GM15510 (cell line): ENCODE measurements around the gene ASB2.

Experiments
- POLR2A ChIP-seq: IDR thresholded peaks from 3 replicates; pipeline ENCODE4 v1.6.1; 2011; ENCODE audit warnings: borderline replicate concordance; ENCODE audit not compliant: insufficient read length; ENCODE audit errors: extremely low read depth

ASB2 gene

GRCh38 chr14:93977790-93978581 lies 1.6 kb upstream of the ASB2 start:
- no peak for TF ChIP-seq POLR2A

- TF ChIP-seq POLR2A: no peak
Observed at GRCh38 chr14:93977171-93977570, 801 bp upstream of the ASB2 start.

- peak; percentile 30 for TF ChIP-seq POLR2A
Observed at GRCh38 chr14:93975791-93976476, 436 bp downstream of the ASB2 start.

DNA sequence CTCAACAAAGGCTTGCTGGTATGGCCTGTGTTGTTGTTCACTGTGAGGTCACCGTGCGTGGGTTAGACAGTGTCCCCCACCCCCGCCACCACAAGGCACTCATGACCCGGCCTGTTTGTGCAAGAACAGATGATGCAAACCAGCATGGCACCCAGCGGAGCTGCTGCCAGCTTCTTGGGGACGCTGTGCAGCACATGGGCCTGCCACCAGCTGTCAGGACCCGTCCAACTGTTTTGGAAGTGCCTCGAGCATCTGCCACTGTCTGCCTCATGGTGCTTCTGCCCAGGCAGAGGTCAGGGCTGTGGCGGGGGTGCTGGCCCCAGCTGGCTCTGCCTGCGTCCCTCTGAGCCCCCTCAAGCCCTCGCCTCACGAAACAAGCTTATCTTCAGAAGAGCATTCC lies 1.5 kb downstream of the ASB2 start:
- TF ChIP-seq POLR2A: no peak

DNA sequence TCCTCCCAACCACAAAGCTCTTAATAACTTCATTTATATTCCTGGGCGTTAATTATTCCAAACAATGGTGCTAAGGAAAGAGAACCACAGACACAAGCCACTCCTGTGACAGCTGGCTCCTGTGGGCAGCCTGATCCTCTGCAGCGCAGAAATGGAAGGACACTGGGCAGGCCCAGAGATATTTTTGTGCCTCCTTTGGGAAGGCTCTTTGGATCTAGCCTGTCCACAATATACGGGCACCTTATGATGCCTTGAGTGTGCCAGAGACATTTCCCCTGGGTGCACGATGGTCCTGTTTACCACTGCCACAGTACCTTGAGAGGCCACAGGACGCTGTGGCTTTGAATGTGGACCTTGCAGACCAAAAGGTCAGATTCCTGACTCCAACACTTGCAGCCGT lies 2.1 kb downstream of the ASB2 start:
- no peak for TF ChIP-seq POLR2A

DNA sequence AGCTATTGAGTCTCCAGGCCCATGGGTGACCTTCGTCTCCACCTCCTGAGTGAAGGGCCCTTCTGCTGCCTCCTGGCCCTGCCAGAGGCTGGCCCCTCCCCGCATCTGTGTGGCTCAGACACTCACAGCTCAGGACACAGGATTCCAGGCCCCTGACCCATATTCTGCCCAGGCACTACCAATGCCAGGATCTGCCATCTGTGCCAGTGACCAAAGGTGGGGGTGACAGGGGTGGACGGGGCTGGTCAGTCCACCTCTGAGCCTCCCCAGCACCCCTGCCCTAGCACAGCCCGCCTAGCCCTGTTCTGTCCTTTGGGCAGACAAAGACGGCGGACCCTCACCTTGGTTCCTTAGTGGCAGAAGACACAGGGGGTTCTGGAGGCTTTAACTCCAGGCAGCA lies 2.8 kb downstream of the ASB2 start:
- TF ChIP-seq POLR2A: no peak

GRCh38 chr14:93972618-93973205 lies 3.7 kb downstream of the ASB2 start:
- no peak for TF ChIP-seq POLR2A

DNA sequence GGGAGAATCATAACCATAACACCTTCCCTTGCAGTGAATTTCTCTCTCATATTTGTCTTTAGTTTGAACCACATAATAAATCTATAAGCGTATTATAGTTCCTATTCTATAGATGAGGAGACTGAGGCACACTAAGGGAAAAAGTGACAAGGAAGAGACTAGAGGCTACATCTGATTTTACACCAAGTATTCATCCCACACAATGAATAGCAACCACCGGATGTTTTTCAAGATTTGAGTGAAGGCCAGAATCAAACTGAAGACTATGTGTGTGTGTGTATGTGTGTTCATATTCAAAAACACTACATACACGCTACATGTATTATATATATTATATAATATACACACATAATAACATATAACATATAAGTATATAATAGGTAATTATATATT lies 4.7 kb downstream of the ASB2 start:
- TF ChIP-seq POLR2A: no peak

GRCh38 chr14:93970965-93971634 lies 5.3 kb downstream of the ASB2 start:
- TF ChIP-seq POLR2A: peak; percentile 39

- no peak for TF ChIP-seq POLR2A
Observed at GRCh38 chr14:93970585-93970964, 5.8 kb downstream of the ASB2 start.

DNA sequence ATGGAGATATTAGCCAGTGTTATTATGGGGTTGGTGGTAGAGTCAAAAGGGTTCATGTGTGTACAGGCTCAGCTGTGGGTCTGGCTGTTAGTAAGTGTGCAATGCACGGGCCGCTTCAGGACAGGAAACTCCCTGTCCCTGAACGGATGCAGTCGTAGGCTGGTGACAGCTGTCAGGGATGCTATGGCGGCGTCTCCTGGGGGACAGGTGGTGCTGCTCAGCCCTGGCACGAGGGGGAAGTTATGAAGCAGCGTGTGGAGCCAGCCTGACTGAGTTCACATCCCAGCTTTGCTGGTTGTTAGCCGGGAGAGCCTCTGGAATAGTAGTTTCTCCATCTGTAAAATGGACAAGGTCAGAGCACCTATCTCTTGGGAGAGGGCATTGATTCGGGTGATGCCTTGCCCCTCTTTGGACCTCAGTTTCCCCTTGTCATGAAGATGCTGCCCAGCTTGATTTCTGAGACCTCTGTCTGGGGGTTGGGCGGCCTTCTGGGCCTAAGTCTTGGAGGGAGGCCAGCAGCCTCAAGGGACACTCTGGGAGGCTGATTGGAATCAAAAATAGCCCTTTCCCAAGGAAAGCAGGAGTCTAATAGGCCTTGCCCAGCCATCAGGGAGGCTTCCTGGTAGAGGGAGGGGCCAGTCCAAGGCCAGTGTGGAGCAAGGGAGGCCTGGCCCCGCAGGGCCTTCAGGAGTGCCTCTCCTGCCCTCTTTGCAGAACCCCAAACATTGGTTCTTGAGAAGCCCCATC lies 7.1 kb downstream of the ASB2 start:
- no peak for TF ChIP-seq POLR2A

GRCh38 chr14:93967637-93968250 lies 8.6 kb downstream of the ASB2 start:
- no peak for TF ChIP-seq POLR2A

DNA sequence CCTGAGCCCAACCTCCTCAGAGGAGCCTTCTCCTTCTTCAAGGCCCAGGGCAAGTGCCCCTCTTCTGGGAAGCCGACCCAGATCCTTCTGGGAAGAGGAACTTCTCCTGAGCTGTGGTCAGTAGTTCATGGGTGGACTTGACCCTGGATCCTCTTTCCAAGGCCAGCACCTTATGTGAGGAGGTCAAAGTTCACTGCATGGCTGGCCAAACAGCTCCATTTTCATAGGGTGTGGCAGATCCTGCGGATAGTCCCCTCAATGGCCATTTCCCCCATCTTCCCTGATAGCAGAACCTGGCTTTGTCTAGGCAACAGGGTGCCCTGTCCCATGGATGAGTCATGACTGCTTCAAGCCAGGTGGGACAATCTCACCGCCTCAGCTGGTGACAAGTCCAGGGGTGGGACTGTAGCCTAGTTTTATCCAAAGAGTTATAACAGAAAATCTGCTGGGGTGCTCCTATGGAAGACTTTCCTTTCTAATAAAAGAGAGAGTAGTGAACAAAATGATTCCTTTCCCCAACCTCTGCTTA lies 10.4 kb downstream of the ASB2 start:
- TF ChIP-seq POLR2A: no peak

DNA sequence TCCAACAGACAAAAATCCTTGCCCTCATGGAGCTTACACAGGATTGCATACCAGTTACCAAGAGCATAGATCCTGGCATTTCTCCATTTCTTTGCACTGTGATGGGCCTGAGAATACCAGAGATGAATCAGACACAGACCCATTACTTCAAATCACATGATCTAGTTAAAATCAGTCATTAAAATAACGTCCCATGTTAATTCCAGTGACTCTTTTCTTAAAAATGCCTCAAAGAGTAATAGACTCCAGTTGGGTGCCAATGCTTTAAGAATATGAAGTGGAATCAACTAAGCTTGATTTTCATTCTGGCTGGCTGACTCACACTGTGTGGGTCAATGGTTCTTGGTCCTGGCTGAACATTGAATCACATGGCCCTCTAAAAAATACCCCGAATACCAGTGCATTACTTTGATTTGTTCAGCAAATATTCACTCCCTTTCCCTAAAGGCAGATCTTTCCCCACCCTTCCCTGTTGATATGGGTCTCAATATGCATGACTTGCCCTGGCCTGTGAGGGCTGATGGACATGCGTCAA lies 11.0 kb downstream of the ASB2 start:
- no peak for TF ChIP-seq POLR2A
